ENCODE results near the gene PTBP1. TPM values are rescaled to one million over a fixed set of nuclear protein-coding genes. Genes with fewer than 3 reads are reported as not detected.
A peak's percentile ranks its signal among the peaks of the same experiment; 100 is the strongest.

PTBP1 gene
- 100 to 1,000 TPM in 2 of 4 donors, 10 to 100 TPM in 2; 45.0 to 278 (median 106) TPM for total RNA-seq

GRCh38 chr19:796692-797527 lies at the start of gene PTBP1:
Gene PTBP1, plus strand, starts transcription at chr19:797452. Its CDS starts 46 bp downstream, at chr19:797498.
- TF ChIP-seq POLR2A (IDR thresholded peaks at IDR 0.05) (peak; percentile 50 to 84), CTCF (IDR thresholded peaks at IDR 0.05) (peak; percentile 7 to 13 (median 10))
- DNase-seq, result peak; percentile 100
- Histone ChIP-seq H3K9me3 (no peaks in the 10 kb centered on the region), H3K36me3 (no peaks in the 10 kb centered on the region), H3K4me3 (peak within 1 kb of the TSS; percentile 87 to 99), H3K27me3 (no peaks in the 10 kb centered on the region), H3K27ac (peak within 1 kb of the TSS; percentile 96 to 99), H3K4me1 (peaks cover 25 to 34% of the 10 kb centered on the region in 2 donors)
- intact Hi-C loops (cut with DNase I; ENCODE audit: low total_unique reads), result no loop called here

GRCh38 chr19:748274-748598 lies 49.0 kb upstream of the PTBP1 start:
- intact Hi-C loops (cut with DNase I; ENCODE audit: low total_unique reads), result no loop called here
- TF ChIP-seq CTCF (IDR thresholded peaks at IDR 0.05), result no peak
- no peak for TF ChIP-seq POLR2A (IDR thresholded peaks at IDR 0.05)

GRCh38 chr19:749811-750210 lies 47.4 kb upstream of the PTBP1 start:
- intact Hi-C loops (cut with DNase I; ENCODE audit: low total_unique reads), result no loop called here
- no peaks in the 10 kb centered on the region for H3K4me1 ChIP-seq
- H3K27ac ChIP-seq, result no peak overlapping the region
- peaks cover 0 to 9% of the 10 kb centered on the region in 2 donors for H3K9me3 ChIP-seq
- no peak overlapping the region for H3K4me3 ChIP-seq
- DNase-seq, result no peak
- TF ChIP-seq POLR2A (IDR thresholded peaks at IDR 0.05) (no peak), CTCF (IDR thresholded peaks at IDR 0.05) (no peak)
- H3K27me3 ChIP-seq, result no peaks in the 10 kb centered on the region
- no peaks in the 10 kb centered on the region for H3K36me3 ChIP-seq

More at GRCh38 chr19:748274-748598, 49.0 kb upstream of the PTBP1 start:
- Histone ChIP-seq H3K4me1 (no peaks in the 10 kb centered on the region), H3K27me3 (no peaks in the 10 kb centered on the region), H3K9me3 (peaks cover 0 to 19% of the 10 kb centered on the region in 2 donors), H3K4me3 (no peak overlapping the region), H3K27ac (no peak overlapping the region), H3K36me3 (no peaks in the 10 kb centered on the region)
- DNase-seq, result no peak

DNA sequence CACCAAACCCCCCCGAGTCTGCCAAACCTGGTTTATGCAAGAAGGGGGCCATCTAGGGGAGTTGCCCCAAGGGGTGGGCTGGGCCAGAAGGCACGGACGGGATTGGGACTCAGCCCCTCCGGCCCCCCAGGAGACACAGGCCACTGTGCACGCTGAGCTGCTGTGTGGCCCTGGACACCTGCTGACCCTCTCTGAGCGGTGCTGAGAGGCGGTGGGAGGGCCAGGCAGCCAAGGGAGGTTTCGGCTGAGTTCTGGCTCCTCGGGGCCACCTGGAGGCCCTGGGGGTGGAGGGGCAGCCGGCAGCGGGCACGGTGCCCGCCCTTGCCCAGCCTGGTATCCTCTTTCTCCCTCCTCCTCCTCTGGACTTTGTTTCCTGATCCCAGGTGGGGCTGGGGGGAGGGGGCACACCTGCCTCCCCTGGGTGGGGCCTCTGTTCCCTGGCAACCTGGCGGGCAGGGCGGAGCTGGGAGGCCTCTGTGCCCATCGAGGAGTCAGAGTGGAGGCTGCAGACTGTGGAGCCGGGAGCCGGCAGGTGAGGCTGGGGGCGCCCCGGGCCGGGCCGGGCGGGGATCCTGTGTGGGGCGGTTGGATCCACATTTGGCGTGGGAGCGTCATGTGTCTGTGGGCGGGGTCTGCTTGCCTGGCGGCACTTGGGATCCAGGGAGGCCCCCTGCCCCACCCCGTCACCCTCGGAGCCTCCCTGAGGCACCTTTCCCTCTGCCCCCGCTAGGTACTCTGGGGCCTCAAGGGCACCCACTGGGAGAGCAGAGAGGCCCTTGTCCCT lies 46.4 kb upstream of the PTBP1 start, which contains the start of gene MISP:
MISP (plus strand) TSS at position 473 of the 784 bp plus-strand sequence. CDS start 5,835 bp downstream, outside the sequence.
- Histone ChIP-seq H3K27ac (no peak within 1 kb of the TSS), H3K4me3 (no peak within 1 kb of the TSS), H3K36me3 (no peaks in the 10 kb centered on the region), H3K9me3 (peaks cover 0 to 9% of the 10 kb centered on the region in 2 donors), H3K27me3 (no peaks in the 10 kb centered on the region), H3K4me1 (no peaks in the 10 kb centered on the region)
- no peak for TF ChIP-seq CTCF (IDR thresholded peaks at IDR 0.05)
- no peak for TF ChIP-seq POLR2A (IDR thresholded peaks at IDR 0.05)
- no peak for DNase-seq
- intact Hi-C loops (cut with DNase I; ENCODE audit: low total_unique reads), result no loop called here
